ENCODE measurements around the gene TMEM204.

TMEM204 gene

GRCh38 chr16:1532771-1533170, 695 bp upstream of the TMEM204 start:
- WGBS, 2 experiments (ENCODE audit: insufficient coverage in 2 of 2): 92 to 98% methylated on average over 7 to 9 of the region's 10 CpGs
- H3K36me3 ChIP-seq (ENCODE audit: control insufficient read depth, insufficient read depth, low read length): peaks cover 9% of the 10 kb centered on the region
- peak overlapping the region; percentile 67 for H3K27ac ChIP-seq (ENCODE audit: low read depth, low read length, severe bottlenecking)
- H3K9me3 ChIP-seq (ENCODE audit: control insufficient read depth, low read length): no peaks in the 10 kb centered on the region
- H3K4me3 ChIP-seq (ENCODE audit: extremely low read depth, insufficient read depth, low read length, poor library complexity, severe bottlenecking): no peak overlapping the region
- H3K4me1 ChIP-seq (ENCODE audit: control insufficient read depth, insufficient read depth, low read length, poor library complexity, severe bottlenecking): peaks cover 38% of the 10 kb centered on the region

DNA sequence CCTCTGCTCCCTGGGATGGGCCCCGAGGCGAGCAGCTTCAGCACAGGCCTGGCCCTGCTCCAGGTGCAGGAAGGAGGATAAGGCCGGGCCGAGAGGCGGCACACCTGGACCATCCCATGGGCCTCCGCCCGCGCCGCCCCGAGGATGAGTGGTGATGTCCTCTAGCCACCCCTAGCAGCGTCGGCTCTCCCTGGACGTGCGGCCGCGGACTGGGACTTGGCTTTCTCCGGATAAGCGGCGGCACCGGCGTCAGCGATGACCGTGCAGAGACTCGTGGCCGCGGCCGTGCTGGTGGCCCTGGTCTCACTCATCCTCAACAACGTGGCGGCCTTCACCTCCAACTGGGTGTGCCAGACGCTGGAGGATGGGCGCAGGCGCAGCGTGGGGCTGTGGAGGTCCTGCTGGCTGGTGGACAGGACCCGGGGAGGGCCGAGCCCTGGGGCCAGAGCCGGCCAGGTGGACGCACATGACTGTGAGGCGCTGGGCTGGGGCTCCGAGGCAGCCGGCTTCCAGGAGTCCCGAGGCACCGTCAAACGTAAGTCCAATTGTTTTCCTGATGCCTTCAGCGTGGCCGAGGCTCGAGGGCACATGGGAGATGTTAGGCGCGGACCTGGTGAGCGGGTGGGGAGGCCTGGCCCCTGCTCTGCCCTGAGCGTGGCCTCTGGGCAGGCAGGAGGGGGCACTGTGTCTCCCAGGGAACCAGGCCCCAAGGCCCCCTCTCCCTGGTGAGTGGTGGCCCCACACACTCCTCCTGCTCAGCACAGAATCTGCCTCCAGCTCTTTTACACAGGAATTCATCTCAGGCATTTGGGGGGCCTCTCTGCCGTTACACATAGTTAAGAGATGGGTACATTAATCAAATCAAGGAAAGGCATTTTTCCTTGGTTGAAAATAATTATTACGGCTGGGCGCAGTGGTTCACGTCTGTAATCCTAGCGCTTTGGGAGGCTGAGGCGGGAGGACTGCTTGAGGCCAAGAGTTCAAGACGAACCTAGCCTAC, 855 bp downstream of the TMEM204 start:
- no peaks in the 10 kb centered on the region for H3K9me3 ChIP-seq (ENCODE audit: control insufficient read depth, low read length)
- H3K4me3 ChIP-seq (ENCODE audit: extremely low read depth, insufficient read depth, low read length, poor library complexity, severe bottlenecking): peak overlapping the region; percentile 32
- peaks cover 38% of the 10 kb centered on the region for H3K4me1 ChIP-seq (ENCODE audit: control insufficient read depth, insufficient read depth, low read length, poor library complexity, severe bottlenecking)
- 96% methylated on average over 55 to 57 of the region's 57 CpGs for WGBS, 2 experiments (ENCODE audit: insufficient coverage in 2 of 2)
- H3K36me3 ChIP-seq (ENCODE audit: control insufficient read depth, insufficient read depth, low read length): peaks cover 9% of the 10 kb centered on the region
- H3K27ac ChIP-seq (ENCODE audit: low read depth, low read length, severe bottlenecking): peak overlapping the region; percentile 67

DNA sequence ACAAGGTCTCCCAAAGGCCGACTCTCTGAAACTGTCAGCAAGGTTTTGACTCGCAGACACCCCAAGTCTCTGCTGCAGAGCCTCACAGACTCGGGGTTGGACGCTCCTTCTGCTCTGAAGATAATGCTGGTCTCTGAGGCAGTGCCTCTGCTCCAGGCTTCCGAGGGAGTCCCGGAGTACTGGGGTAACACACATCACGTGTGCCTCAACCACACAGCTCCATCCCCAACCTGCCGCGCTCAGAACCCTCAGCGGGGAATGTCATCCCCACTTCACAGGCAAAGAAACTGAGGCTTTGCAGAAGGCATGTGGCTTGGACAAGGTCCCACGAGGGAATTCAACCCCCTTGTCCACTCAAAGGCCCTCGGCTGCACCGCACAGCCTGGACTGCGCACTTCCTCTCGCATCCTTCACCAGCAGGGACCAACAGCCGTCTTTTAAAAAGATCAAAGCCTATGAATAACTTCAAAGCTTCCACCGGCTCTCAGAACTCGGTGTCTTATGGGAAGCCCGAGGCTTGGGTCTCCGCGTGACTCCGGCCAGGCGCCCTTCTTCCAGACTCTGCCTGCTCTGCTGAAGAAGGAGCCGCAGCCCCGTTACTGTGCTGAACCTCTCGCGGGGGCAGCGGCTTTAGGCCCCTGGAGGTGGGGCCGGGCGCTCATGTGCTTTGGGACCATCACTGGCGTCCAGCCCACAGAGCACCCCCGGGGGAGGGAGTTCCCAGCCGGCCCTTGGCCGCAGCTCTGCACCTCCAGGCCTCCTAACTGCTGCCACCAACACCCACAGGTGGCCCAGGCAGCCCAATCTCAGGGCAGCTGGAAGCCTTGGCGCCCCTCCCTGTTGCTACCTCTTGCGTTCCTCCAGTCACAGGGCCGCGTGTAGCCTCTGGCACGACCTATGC, 2.2 kb downstream of the TMEM204 start:
- H3K9me3 ChIP-seq (ENCODE audit: control insufficient read depth, low read length): no peaks in the 10 kb centered on the region
- peaks cover 15% of the 10 kb centered on the region for H3K36me3 ChIP-seq (ENCODE audit: control insufficient read depth, insufficient read depth, low read length)
- 92% methylated on average over 31 to 39 of the region's 39 CpGs for WGBS, 2 experiments (ENCODE audit: insufficient coverage in 2 of 2)
- peak overlapping the region; percentile 16 for H3K27ac ChIP-seq (ENCODE audit: low read depth, low read length, severe bottlenecking)
- H3K4me3 ChIP-seq (ENCODE audit: extremely low read depth, insufficient read depth, low read length, poor library complexity, severe bottlenecking): peak overlapping the region; percentile 32
- peaks cover 36% of the 10 kb centered on the region for H3K4me1 ChIP-seq (ENCODE audit: control insufficient read depth, insufficient read depth, low read length, poor library complexity, severe bottlenecking)

DNA sequence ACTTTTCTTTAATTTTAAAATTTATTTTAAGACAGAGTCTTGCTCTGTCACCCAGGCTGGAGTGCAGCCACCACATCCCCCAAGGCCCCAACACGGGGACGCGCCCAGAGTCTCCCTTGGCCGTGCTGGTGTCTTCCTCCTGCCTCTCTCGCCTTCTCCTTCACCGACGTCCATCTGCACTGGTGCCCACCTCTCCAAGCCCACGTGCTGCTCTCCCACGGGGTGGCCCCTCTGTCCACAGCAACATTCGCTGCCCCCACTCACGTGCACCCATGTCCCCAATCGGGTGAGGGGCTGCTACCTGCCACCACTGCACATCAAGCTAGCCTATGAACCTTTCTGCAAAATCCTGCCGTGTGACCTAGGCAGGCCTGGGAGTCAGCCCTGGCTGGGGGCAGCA, 3.1 kb downstream of the TMEM204 start:
- Histone ChIP-seq H3K4me1 (ENCODE audit: control insufficient read depth, insufficient read depth, low read length, poor library complexity, severe bottlenecking) (peaks cover 27% of the 10 kb centered on the region), H3K36me3 (ENCODE audit: control insufficient read depth, insufficient read depth, low read length) (peaks cover 15% of the 10 kb centered on the region), H3K9me3 (ENCODE audit: control insufficient read depth, low read length) (no peaks in the 10 kb centered on the region), H3K4me3 (ENCODE audit: extremely low read depth, insufficient read depth, low read length, poor library complexity, severe bottlenecking) (no peak overlapping the region), H3K27ac (ENCODE audit: low read depth, low read length, severe bottlenecking) (no peak overlapping the region)
- 91 to 95% methylated on average over 13 of the region's 13 CpGs for WGBS, 2 experiments (ENCODE audit: insufficient coverage in 2 of 2)

- 94 to 95% methylated on average over 27 of the region's 27 CpGs for WGBS, 2 experiments (ENCODE audit: insufficient coverage in 2 of 2)
- H3K4me3 ChIP-seq (ENCODE audit: extremely low read depth, insufficient read depth, low read length, poor library complexity, severe bottlenecking): no peak overlapping the region
- peaks cover 15% of the 10 kb centered on the region for H3K36me3 ChIP-seq (ENCODE audit: control insufficient read depth, insufficient read depth, low read length)
- H3K4me1 ChIP-seq (ENCODE audit: control insufficient read depth, insufficient read depth, low read length, poor library complexity, severe bottlenecking): peaks cover 24% of the 10 kb centered on the region
- no peak overlapping the region for H3K27ac ChIP-seq (ENCODE audit: low read depth, low read length, severe bottlenecking)
- no peaks in the 10 kb centered on the region for H3K9me3 ChIP-seq (ENCODE audit: control insufficient read depth, low read length)
These were observed 3.7 kb downstream of the TMEM204 start for GRCh38 chr16:1537138-1537577.

- no peak overlapping the region for H3K4me3 ChIP-seq (ENCODE audit: extremely low read depth, insufficient read depth, low read length, poor library complexity, severe bottlenecking)
- no peaks in the 10 kb centered on the region for H3K9me3 ChIP-seq (ENCODE audit: control insufficient read depth, low read length)
- H3K36me3 ChIP-seq (ENCODE audit: control insufficient read depth, insufficient read depth, low read length): peaks cover 15% of the 10 kb centered on the region
- 96 to 97% methylated on average over 25 to 26 of the region's 26 CpGs for WGBS, 2 experiments (ENCODE audit: insufficient coverage in 2 of 2)
- peaks cover 22% of the 10 kb centered on the region for H3K4me1 ChIP-seq (ENCODE audit: control insufficient read depth, insufficient read depth, low read length, poor library complexity, severe bottlenecking)
- no peak overlapping the region for H3K27ac ChIP-seq (ENCODE audit: low read depth, low read length, severe bottlenecking)
These were observed 4.4 kb downstream of the TMEM204 start for GRCh38 chr16:1537763-1538289.

GRCh38 chr16:1538804-1539520, 5.5 kb downstream of the TMEM204 start:
- no peak overlapping the region for H3K4me3 ChIP-seq (ENCODE audit: extremely low read depth, insufficient read depth, low read length, poor library complexity, severe bottlenecking)
- 91 to 96% methylated on average over 21 to 22 of the region's 22 CpGs for WGBS, 2 experiments (ENCODE audit: insufficient coverage in 2 of 2)

GRCh38 chr16:1539720-1540555, 6.5 kb downstream of the TMEM204 start:
- peaks cover 15% of the 10 kb centered on the region for H3K36me3 ChIP-seq (ENCODE audit: control insufficient read depth, insufficient read depth, low read length)
- WGBS, 2 experiments (ENCODE audit: insufficient coverage in 2 of 2): 94 to 95% methylated on average over 24 to 33 of the region's 35 CpGs
- H3K4me1 ChIP-seq (ENCODE audit: control insufficient read depth, insufficient read depth, low read length, poor library complexity, severe bottlenecking): peaks cover 23% of the 10 kb centered on the region
- no peaks in the 10 kb centered on the region for H3K9me3 ChIP-seq (ENCODE audit: control insufficient read depth, low read length)
- H3K27ac ChIP-seq (ENCODE audit: low read depth, low read length, severe bottlenecking): no peak overlapping the region
- no peak overlapping the region for H3K4me3 ChIP-seq (ENCODE audit: extremely low read depth, insufficient read depth, low read length, poor library complexity, severe bottlenecking)

More at GRCh38 chr16:1538804-1539520, 5.5 kb downstream of the TMEM204 start:
- peaks cover 15% of the 10 kb centered on the region for H3K36me3 ChIP-seq (ENCODE audit: control insufficient read depth, insufficient read depth, low read length)
- H3K4me1 ChIP-seq (ENCODE audit: control insufficient read depth, insufficient read depth, low read length, poor library complexity, severe bottlenecking): peaks cover 23% of the 10 kb centered on the region
- no peaks in the 10 kb centered on the region for H3K9me3 ChIP-seq (ENCODE audit: control insufficient read depth, low read length)
- no peak overlapping the region for H3K27ac ChIP-seq (ENCODE audit: low read depth, low read length, severe bottlenecking)

DNA sequence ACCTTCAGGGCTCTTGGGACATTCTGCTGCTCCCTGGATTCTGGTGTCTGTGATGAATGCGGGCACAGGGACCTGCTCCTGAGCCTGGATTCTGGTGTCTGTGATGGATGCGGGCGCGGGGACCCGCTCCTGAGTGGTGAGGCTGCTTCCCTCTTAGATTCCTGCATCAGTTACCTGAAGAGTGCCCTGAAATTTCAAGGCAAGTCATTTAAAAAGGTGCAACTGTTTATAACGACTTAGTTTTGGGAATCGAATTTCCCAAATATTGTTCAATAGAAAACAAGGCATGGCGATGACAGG, 7.0 kb downstream of the TMEM204 start:
- no peak overlapping the region for H3K4me3 ChIP-seq (ENCODE audit: extremely low read depth, insufficient read depth, low read length, poor library complexity, severe bottlenecking)
- no peaks in the 10 kb centered on the region for H3K9me3 ChIP-seq (ENCODE audit: control insufficient read depth, low read length)
- 97 to 98% methylated on average over 8 of the region's 8 CpGs for WGBS, 2 experiments (ENCODE audit: insufficient coverage in 2 of 2)
- H3K4me1 ChIP-seq (ENCODE audit: control insufficient read depth, insufficient read depth, low read length, poor library complexity, severe bottlenecking): peaks cover 28% of the 10 kb centered on the region
- peaks cover 15% of the 10 kb centered on the region for H3K36me3 ChIP-seq (ENCODE audit: control insufficient read depth, insufficient read depth, low read length)
- no peak overlapping the region for H3K27ac ChIP-seq (ENCODE audit: low read depth, low read length, severe bottlenecking)

All from mesodermal cell (in vitro differentiated cells).